Measurements from ENCODE around the gene RDH5.

RDH5 gene

GRCh38 chr12:55712700-55713415, 7.3 kb upstream of the RDH5 start:
- DNase-seq (ENCODE audit: low read depth): no peak

- no peak for DNase-seq (ENCODE audit: low read depth)
Measured at GRCh38 chr12:55713721-55714120, 6.5 kb upstream of the RDH5 start.

DNA sequence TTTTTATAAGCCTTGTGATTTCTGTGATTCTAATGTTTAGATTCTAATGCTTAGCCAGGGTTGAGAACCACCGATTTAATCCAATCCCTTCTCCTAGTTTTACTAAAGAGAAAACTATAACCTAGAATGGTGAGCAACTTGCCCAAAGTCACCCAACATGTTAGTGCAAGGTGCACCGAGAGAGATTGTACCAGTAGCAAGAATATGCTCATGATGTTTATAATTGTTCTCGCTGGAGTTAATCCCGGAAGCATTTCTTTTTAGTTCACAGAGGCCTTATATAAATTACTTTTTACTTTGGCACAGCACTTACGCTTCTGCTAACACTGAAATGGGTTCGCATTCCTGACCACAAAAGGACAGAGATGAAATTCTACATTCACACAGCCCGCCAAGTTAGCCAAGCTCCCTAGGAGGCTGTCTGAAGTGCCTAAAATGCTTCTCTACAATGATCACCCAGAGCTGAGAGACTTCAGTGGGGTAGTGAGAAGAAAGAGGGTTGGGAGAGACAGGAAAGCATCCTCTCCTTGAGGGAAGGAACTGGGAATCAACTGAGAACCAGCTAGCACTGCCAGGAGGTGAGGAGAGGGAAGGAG, 4.9 kb upstream of the RDH5 start:
- no peak for DNase-seq (ENCODE audit: low read depth)

DNA sequence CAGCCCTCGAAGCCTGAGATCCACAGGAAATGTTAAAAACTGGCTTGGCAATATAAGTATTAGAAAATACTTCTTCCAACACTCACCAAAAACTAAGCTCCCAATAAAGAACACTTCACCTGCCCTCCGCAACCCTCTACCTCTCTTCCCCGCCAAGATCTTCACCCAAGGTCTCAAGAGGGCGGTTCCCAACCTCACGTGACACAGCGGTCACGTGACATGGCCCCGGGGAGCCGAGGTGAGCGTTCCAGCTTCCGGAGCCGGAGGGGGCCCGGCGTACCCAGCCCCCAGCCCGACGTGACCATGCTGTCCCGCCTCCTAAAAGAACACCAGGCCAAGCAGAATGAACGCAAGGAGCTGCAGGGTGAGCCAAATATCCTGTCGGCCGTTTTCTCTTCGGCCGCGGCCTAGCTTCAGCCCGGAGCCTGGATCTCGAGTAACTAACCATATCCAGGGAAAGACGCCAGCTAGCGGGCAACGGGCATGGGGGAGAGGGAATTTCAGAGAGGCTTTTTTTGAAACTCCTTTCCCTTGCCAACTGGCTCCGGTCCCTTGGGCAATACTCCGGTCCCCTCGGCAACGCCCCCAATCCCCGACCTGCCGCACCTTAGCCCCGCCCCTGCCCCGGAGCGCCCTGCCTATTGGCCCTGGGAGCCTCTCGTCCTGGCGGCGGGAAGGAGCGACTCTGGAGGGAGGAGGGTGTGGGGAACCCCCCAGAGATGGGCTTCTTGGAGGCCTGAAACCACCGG, 4.2 kb upstream of the RDH5 start, which contains the start of gene BLOC1S1:
Gene BLOC1S1 (plus strand): TSS at position 214 of the 749 bp plus-strand sequence. CDS start 6 bp downstream, at position 220.
- peak; percentile 86 for DNase-seq (ENCODE audit: low read depth)

DNA sequence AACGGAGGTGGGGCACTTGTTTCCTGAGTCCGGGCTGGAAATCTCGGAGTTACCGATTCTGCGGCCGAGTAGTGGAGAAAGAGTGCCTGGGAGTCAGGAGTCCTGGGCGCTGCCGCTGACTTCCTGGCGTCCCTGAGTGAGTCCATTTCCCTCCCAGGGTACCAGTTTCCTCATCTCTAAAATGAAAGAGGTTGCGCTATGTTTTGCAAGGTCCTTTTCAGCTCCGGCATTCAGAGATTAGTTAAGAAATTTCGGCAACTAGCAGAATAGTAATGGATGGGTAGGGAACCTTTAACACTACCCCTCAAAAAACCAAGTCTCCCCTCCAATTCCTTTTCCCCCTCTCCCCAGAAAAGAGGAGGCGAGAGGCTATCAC, 3.6 kb upstream of the RDH5 start:
- no peak for DNase-seq (ENCODE audit: low read depth)

DNA sequence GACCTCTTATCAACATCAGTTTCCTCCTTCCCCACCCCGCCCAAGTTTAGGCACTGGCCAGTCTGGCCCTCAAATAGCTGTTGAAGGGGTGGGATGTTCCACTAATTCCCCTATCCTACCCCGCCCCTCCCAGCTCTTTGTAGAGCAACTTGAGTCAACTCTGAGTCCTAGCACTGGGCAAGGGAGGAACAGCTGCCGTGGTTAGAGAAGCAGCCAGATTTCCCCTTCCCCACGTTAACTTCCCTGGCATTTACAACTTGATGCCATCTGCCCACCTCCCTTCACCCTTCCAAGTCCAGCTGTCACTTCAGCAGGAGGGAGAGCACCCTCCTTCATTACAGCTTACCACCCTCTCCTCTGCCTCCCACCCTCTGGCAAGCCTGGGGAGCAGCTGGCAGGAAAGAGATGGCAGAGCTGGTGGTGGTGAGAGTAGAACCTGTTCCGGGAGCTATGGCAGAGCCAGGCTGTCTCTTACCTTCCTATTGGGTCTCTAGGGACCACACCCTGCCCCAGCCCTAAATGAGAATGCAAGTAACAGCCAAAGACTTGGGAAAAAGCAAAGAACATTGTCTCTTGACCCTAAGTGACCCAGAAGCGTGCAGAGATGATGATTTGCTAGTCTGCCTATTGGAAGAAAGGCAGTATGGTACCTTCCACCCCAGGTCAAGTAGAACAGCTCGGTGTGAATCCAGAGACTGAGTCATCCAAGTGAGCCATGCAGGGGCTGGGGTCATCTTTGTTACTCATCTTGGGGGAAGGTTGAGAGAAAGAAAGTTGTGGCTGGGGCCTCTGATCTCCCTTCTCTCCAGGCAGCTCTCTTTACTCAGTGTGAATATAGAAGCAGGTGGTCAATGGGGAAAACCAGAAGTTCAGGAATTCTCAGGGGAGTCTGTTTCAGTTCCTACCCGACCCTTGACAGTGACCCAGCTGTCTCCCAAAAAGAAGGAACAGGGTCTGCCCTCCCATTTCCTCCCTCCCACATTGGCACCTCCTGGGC, 2.9 kb upstream of the RDH5 start:
- DNase-seq (ENCODE audit: low read depth): no peak

GRCh38 chr12:55718015-55718414, 2.2 kb upstream of the RDH5 start:
- no peak for DNase-seq (ENCODE audit: low read depth)

DNA sequence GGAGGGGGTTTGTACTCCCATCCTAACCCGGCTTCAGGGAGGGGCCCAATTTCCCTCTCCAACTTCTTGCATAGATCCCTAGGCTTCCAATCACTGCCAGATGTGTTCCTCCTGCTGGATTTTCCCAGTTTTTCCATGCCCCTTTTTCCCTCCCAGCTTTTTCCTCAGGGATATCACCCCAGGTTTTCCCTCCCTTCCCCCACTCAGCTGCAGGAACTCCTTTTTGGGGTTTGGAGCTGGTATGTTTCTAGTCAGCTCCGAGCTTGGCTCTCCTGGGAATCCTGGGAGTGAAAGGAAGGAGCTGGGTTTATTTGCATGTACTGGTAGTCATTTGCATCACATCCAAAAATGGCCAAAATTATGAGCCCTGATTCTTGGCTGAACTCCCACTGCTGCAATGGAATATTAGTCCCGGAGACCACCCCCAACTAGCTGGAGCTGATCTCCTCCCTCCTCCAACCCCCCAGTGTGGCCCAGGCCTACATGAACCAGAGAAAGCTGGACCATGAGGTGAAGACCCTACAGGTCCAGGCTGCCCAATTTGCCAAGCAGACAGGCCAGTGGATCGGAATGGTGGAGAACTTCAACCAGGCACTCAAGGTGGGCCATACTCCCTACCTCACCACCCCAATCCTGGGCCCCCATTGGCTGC, 1.4 kb upstream of the RDH5 start:
- no peak for DNase-seq (ENCODE audit: low read depth)

DNA sequence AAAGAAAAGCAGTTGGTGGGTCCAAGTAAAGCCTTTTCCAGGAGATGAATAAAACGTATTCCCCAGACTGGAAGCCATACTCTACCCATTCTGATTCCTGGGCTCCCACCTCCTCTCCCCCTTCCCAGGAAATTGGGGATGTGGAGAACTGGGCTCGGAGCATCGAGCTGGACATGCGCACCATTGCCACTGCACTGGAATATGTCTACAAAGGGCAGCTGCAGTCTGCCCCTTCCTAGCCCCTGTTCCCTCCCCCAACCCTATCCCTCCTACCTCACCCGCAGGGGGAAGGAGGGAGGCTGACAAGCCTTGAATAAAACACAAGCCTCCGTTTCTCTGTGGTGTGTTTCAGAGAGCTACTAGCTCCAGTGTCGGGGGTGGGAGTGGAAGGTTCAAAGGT, 822 bp upstream of the RDH5 start:
- no peak for DNase-seq (ENCODE audit: low read depth)

GRCh38 chr12:55720894-55721444, 776 bp downstream of the RDH5 start:
- no peak for DNase-seq (ENCODE audit: low read depth)

DNA sequence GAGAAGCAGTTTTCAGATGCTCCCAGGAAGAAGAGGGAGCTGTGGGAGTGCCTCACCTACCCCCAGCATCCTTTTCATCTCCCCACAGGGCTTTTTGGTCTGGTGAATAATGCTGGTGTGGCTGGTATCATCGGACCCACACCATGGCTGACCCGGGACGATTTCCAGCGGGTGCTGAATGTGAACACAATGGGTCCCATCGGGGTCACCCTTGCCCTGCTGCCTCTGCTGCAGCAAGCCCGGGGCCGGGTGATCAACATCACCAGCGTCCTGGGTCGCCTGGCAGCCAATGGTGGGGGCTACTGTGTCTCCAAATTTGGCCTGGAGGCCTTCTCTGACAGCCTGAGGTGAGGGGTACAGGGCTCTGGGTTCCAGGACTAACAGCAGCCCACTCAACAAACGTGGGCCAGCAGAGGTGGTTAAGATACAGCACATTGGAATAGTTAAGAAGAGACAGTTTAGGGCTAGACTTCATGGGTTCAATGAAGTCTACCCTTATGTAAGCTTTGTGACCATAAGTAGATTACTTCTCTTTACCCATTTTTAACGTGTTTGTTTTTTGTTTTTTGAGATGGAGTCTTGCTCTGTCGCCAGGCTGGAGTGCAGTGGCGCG, 1.5 kb downstream of the RDH5 start:
- no peak for DNase-seq (ENCODE audit: low read depth)

- no peak for DNase-seq (ENCODE audit: low read depth)
Measured at GRCh38 chr12:55722948-55723347, 2.8 kb downstream of the RDH5 start.

- no peak for DNase-seq (ENCODE audit: low read depth)
Measured at GRCh38 chr12:55723516-55724225, 3.5 kb downstream of the RDH5 start.

DNA sequence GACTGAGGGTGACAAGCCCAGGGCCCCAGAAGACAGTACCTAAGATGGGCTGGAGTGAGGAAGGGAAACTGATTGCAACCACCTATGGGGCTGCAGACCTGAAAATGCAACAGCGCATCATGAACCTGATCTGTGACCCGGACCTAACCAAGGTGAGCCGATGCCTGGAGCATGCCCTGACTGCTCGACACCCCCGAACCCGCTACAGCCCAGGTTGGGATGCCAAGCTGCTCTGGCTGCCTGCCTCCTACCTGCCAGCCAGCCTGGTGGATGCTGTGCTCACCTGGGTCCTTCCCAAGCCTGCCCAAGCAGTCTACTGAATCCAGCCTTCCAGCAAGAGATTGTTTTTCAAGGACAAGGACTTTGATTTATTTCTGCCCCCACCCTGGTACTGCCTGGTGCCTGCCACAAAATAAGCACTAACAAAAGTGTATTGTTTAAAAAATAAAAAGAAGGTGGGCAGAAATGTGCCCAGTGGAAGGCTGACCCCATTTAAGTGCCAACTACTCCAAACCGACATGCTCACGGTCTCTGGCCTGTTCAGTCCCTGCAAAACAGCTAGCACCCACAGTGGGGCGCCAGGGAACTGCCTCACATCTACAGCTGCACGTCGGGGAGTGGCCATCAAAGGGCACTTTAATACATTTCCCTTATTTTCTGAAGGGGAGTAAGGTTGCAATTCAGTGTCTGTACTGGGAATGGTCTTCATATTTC, 4.2 kb downstream of the RDH5 start:
- DNase-seq (ENCODE audit: low read depth): peak; percentile 47

GRCh38 chr12:55724940-55725309, 4.7 kb downstream of the RDH5 start:
- DNase-seq (ENCODE audit: low read depth): no peak

DNA sequence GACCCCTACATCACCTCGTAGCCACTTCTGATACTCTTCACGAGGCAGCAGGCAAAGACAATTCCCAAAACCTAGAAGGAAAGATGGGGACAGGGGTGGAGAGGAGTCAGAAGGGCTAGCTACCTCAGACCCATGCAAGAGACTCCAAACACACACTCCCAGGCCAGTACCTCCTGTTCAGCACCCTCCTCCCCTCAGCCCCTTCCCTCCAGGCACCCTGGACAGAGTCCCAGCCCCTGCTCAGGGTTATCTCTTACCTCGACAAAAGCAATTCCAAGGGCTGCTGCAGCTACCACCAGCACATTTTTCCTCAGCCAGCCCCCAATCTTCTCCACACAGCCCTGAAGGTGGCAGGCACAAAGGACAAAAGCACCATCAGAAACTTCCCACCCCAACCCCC, 5.4 kb downstream of the RDH5 start:
- no peak for DNase-seq (ENCODE audit: low read depth)

DNA sequence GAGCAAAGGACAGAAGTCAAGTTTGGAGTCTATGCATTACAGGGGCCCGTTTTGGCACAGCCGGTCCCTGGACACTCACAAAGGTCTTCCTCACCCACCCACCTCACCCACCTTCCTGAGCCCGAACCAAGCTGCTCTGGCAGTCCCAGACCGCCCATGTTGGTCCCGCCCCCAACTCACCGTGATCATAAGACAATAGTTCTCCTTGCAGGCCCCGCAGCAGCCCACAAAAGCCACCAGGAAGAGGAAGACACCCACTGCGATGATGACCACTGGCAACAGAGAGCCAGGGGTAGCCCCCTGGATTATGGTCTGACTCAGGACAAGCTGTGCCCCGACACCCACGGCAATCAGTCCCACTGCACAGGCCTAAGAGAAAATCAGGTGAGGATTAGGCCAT, 6.8 kb downstream of the RDH5 start:
- DNase-seq (ENCODE audit: low read depth): no peak

DNA sequence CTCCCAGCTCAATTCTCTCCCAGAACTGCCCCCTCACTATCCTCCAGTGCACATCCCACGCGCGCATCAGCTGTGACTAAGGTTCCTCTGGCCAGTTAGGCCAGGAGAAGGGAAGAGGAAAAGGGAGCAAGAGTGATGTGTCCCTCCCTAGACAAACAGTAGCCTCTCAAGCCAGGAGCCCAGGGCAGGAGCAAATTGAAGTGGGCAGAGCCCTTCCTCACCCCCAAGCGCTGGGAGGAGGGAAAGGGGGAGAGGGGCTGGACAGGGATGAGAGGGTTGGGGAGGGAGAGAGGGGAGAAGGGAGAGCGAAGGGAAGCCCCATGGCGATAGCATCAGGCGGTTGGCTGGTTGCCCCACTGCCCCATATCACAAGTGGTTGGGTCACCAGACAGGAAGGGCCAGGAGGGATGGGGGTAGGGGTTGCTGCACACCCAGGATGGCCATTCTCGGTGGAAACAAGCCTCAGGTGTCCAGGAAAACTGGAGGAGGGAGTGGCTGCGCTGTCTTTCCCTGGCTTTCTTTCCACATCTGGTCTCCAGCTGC, 7.5 kb downstream of the RDH5 start:
- DNase-seq (ENCODE audit: low read depth): no peak

All from activated T-helper 1 cell treated with Interleukin-2 at 50 U/mL for 16 hours (primary cell).